Gastrocnemius medialis (tissue), 4 donors: ENCODE measurements around the gene OR13F1.

Experiments used
- CTCF ChIP-seq, 5 experiments: fragments of 450-650 bp in 3 of 5; fragments of 200-600 bp in 2 of 5; sonication (generic) in 2 of 5; IDR thresholded peaks in 4 of 5; conservative IDR thresholded peaks in 1 of 5; 1 replicate in 4 of 5; 2 replicates in 1 of 5; pipeline ENCODE4 v1.5.1; 2016 to 2019; ENCODE audit warnings: antibody characterized with exemption in 5 of 5, mild to moderate bottlenecking in 3 of 5, moderate library complexity in 3 of 5
- POLR2A ChIP-seq, 2 donors: fragments of 450-650 bp; IDR thresholded peaks; one replicate each; pipeline ENCODE4 v1.6.1; 2017; ENCODE audit warnings: antibody characterized with exemption in 2 of 2, mild to moderate bottlenecking in 2 of 2, moderate library complexity in 2 of 2

GRCh38 chr9:104482921-104483570 is 21.0 kb upstream of the OR13F1 start:
- TF ChIP-seq CTCF (IDR thresholded peaks at IDR 0.05 in 4 of 5, conservative IDR thresholded peaks at IDR 0.05 in 1 of 5) (no peak), POLR2A (IDR thresholded peaks at IDR 0.05) (no peak)
